Stimulated activated CD4-positive, alpha-beta T cell treated with anti-CD3 and anti-CD28 coated beads, Interleukin-1b, Interleukin-23, amount 100 ng/mL, for 48 hours (primary cell): Measurements from ENCODE around the gene HHAT.

ENCODE experiments used
- DNase-seq: peaks from one replicate; pipeline ENCODE4 v3.0.0-alpha.2; 2020

The HHAT gene

DNA sequence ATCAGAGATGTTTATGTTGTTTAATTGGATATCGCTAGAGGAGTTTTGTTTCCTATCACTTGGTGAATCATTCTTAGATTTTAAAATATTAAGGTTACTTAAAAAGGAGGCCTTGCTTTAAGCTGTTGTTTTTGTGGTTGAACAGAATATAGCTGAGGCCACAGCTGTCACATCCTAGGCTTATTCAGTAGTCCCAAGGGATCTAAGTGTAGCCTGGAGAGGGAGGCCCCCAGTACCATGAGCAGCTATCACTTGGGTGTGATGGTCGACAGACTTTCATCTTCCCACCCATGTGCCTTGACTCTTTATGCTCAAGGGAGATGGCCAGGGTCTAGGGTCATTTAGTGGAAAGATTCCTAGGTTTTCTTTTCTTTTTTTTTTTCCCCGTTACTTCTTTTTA, 278.7 kb downstream of the HHAT start:
- DNase-seq, result no peak

DNA sequence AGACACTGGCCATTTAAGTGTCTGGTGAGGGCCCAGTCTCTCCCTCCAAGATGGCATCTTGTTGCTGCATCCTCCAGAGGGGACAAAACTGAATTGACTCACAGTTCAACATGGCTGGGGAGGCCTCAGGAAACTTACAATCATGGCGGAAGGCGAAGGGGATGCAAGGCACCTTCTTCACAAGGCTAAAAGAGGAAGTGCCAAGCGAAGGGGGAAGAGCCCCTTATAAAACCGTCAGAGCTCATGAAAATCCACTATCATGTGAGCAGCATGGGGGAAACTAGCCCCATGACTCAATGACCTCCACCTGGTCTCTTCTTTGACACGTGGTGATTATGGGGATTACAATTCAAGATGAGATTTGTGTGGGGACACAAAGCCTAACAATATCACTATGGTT, 280.1 kb downstream of the HHAT start:
- no peak for DNase-seq

DNA sequence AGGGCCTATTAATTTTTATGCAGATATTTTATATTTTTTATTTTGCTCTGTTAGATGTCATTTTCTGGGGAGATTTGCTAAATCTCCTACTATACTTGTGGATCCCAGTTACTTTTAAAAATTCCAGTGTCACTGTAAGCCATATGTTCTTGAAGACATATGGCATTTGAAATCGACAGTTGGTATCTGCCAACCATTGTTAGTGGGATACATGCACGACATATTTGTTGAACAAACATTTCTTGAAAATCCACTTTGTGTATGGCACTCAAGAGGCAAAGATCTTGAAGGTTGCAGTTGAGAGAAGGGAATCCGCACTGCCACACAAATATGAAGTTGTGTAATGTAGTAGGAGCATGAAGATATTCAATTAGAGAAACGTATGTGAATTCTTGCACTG, 287.7 kb downstream of the HHAT start:
- no peak for DNase-seq

DNA sequence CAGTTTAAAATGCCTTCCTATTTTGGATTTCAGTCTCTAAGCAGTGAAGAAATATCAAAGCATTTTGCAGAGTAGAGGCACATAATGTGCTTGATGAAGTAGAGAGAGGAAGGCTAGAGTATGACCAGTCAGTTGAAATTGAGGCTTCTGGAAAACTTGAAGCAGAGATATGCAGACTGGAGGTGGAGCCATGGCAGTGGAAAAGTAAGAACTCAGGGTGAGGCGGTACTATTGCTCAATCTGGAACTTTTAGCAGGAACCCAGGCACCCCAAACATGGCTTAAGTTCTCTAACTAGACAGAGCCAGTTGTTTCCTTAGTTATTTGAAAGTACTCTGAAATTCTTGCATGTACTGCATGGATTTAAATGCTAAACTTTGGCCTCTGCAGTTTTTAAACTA, 288.6 kb downstream of the HHAT start:
- no peak for DNase-seq

DNA sequence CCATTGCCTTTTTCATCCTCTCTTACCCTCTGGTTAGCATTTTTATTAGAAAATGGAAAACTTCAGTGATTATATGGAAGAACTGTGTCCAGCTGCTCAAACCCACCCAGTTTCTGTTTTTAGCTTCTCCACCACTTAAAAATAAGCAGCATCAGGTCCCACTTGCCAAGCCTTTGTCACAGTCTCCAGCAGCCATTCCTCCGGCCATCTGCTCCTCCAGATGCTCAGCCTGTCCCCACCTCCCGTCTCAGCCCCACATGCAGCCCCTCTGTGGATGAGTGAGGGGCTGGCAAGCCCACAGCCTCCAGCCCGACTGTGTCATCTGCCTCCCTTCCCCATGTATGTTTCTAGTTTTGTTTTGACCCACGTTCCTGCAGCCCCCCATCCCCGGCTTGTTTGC, 289.7 kb downstream of the HHAT start:
- no peak for DNase-seq

DNA sequence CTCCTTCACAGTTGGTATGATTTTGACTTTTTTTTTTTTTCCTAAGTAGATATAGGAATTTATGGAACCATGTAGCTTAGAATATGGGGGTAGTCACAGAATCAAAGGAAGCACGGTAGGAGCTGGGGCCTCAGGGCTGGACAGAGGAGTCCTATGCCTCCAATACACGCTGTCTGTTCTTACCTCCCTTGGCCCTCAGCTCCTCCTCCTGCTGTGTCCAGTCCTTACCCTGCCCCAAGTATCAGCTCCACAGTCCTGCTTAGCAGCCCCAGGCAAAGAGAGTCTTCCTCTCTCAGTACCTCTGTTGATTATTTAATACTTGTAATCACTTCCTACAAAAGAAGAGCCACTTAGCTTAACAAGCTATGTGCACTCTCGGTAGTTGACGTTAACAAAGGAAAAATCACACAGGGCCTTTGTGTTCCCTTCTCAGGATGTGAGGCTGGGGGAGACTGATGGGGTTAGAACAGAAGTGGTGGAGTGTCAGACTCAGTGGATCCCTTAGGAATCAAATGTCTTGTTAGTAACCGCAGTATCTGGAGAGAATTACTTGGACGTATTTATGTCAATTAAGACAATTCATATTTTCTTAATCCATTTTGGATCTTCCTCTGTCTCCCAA, 292.3 kb downstream of the HHAT start:
- DNase-seq, result no peak

DNA sequence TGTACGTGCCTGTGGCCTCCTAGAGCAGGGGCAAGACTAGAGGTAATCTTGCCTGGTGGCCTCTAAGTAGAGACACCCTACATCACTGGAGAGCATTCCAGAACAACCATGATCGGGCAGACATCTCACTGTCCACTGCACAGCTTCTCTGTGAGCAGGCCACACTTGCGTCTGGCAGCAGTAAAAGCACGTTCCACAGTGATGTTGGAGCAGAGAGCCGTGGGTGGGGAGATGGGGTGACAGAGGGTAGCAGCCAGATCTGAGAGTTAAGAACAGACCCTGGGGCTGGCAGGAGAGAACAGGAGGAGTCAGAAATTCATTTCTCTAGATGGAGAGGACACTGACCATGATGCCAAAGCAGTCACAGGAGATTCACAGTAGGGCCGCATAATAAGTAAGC, 293.0 kb downstream of the HHAT start:
- no peak for DNase-seq

DNA sequence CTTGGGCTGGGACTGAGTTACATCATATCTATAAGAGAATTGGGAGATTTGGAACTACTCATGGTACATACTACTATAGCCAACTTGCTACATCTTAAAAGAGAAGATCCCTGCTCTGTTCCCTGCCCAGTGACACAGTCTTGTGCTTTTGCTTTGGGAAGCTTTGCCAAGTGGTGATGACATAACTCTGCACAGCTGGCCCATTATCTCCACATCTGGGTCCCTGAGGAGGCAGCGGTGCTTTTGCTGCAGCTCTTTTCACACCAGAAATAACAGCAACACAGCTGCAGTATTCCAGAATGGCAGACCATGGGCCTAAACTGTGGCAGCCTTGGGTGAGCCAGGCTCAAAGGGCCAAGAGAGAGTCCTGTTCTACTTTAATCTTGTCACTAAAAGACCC, 296.0 kb downstream of the HHAT start:
- no peak for DNase-seq

DNA sequence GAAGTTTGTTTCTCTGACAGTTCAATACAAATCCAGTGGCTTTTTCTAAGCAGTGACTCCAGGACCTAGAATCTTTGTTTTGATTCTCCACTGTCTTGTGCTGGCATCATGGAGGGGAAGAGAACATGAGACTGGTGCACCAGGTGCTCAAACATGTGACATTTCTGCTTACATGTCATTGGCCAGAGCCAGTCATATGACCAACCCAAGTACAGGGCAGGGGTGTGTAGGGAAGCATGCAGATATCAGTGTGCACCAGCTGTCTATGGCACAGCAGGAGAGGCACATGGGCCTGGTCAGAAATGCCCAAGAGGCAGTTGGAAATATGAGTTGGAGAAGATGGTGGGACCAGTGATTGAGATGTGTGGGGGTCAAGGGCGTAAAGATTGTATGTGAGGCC, 297.0 kb downstream of the HHAT start:
- no peak for DNase-seq

DNA sequence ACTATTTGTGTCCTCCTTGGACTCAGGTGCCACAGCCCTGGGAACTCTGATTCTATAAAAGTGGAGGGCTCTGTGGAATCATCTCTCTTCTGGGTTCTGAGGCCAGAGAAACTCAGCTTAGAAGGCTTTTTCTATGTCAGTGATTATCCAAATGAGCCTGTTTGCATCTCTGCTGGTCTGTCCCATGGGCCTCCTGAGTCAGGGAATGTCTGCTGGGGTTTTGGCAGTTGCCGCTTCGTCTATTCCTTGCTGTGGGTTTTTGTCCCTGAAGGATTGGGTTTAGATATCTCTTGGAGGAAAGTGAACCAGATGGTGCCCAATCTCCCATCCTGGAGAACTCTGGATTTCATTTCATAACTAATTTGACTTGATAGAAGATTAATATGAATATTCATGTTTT, 297.6 kb downstream of the HHAT start:
- no peak for DNase-seq

DNA sequence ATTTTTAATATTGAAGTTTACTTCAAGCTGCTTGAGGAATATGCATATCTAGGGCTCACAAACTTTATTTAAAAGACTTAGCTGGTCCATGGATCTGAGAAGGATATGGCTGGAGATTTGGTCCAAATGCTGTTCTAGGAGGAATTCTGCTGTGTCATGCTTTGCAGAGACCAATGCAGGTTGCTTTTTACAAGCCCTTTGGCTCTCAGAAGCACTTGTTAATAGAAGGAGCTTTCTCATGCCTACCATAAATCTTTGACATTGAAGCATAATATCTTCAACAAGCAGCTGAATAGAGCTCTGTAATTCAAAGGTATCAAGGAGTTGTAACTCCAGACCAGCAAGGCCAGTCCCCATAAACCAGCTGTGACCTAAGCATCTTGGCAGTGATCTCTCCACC, 299.1 kb downstream of the HHAT start:
- DNase-seq, result no peak

DNA sequence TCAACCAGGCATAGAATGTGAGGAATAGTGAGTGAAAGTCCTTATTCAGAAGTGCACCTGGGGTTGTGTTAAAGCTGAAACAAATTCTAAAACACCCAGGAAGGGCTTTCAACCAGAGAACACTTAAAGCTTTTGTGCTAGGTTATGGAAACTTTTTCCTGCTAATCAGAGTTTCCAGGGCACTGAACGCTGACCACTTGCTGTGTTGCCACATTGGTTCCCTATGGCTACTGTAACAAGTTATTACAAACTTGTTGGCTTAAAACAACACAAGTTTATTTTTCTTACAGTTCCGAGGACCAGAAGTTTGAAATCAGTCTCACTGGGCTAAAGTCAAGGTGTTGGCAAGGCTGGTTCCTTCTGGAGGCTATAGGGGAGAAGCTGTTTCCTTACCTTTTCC, 300.6 kb downstream of the HHAT start:
- DNase-seq, result no peak

DNA sequence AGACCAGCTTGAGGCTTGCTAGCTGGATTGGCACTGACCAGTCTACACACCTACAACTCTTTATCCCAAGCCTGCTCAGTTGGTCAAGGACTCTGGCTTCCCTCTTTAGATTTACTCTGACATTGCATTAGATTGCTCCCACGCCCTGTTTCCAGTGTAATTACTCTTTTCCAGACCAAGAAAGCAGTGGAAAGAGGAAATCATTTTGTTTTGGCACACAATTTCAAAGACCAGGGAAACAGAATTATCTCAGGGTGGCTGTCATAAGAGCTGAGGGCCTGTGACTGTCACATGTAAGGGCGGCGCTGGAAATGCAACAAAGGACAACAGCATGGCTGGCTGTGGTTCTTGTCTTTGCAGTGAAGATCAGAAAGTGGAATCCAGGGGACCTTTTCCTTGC, 302.7 kb downstream of the HHAT start:
- no peak for DNase-seq

DNA sequence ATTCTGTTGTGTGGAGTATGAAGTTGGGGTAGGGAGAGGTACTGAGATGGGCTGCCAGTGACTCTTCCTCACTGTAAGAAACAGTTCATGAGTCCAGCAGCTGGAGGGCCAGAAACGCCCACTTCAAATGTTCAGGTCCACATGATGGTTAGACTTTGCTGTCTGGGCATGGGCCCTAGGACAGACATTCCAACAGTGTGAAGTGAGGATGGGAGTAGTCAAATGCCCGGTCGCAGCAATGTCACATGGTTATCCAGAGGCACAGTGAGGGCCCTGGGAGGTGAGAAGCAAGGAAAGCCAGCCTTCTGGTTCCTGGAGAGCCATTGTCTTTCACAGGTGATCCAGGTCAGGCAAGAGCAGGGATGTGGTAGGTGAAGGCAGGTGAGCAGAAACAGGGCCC, 304.4 kb downstream of the HHAT start:
- DNase-seq, result no peak

DNA sequence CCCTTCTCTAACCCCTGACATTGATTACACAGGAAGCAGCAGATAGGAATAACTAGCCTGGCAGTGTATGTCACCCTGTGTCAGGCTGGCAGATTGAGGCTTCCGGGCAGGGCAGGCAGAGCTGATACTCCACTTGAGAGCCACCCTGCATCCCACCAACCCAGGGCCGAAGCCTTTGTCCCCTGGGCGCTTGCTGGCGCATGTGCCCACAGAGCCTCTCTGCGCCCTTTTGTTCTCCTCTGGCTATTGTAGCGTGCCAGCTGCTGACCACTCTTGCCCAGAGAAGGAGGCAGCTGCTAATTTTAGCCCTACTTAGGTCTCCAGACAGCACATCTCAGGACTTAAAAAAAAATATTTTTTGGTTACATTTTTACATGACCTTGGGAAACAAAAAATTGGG, 304.9 kb downstream of the HHAT start:
- DNase-seq, result no peak

DNA sequence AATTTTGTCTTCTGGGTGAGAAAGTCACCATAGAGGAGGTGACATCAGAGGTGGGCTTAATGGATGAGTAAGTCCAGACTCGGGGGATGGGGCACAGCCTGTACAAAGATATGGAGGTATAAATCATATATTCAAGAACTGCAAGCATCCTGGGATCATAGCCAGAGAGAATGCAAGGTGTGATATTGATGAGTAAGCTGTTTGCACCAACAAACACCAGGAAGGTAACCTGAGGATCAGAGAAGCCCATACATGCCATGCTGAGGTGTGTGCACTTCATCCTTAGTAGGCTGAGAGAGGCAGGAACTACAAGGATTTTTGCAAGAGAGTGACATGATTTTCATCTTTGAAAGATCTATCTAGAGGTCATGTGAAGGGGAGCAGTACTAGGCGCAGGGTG, 306.4 kb downstream of the HHAT start:
- no peak for DNase-seq

DNA sequence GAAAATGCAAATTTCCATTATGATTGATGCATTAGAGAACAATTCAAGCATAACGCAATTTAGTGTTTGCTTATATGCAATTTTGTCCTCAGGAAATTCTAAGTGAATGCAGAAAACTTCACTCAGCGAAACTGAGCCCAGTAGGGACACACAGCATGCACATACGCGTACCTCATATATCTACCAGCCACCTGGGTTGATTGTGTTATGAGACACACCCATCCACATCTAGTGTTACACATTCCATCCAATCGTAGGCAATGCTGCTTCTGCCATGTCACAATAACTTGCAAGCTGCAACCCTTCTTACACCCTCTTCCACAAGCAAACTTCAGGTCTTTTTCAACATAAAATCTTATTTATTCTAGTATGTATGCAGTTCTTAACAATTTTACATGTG, 312.9 kb downstream of the HHAT start:
- no peak for DNase-seq

DNA sequence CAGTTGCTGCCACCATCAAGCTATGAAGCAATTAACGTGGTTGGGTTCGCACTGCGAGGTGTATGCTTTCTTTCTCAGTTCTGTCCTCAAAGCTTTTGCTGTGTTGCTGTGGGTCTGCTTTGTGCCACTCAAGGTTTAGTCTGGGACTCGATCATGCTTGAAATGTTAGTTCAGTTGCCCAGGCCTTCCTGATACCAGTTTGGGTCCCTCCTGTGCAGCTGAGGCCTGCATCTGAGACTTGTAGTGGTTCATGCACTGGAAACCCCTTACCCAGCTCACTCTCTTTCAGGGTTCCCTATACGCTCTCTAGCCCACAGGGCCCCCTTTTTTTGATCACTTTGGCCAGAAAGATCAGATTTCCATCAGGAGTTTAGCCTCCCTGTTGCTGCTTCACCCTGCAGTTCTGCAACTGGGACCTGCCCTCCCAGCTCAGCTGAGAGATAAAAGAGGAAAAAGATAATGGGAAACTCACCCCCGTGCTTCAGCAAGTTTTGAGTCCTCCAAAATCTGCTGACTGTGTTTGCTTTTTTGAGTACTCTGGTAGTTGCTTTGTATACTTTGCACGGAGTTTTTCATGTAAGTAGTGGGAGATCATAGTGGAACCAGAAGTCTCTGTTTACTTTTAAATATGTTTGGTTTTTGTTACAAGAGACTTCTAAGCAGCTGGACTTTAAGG, 317.0 kb downstream of the HHAT start:
- no peak for DNase-seq

DNA sequence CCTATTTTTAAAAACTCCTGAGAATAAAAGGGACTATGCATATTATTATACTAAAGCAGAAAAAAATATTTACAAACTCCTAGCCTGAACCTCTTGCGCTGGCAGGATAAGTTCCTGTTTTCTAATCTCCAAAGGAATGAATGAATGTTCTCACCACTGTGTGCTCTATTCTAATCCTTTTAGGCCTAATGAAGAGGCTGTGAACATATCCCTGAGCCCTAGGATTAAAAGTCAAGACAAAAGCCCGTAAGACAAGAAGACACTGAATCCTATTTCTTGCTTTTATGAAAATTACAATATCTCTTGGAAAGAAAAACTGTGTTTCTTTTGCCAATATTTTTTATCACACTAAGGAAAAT, 317.5 kb downstream of the HHAT start:
- no peak for DNase-seq

DNA sequence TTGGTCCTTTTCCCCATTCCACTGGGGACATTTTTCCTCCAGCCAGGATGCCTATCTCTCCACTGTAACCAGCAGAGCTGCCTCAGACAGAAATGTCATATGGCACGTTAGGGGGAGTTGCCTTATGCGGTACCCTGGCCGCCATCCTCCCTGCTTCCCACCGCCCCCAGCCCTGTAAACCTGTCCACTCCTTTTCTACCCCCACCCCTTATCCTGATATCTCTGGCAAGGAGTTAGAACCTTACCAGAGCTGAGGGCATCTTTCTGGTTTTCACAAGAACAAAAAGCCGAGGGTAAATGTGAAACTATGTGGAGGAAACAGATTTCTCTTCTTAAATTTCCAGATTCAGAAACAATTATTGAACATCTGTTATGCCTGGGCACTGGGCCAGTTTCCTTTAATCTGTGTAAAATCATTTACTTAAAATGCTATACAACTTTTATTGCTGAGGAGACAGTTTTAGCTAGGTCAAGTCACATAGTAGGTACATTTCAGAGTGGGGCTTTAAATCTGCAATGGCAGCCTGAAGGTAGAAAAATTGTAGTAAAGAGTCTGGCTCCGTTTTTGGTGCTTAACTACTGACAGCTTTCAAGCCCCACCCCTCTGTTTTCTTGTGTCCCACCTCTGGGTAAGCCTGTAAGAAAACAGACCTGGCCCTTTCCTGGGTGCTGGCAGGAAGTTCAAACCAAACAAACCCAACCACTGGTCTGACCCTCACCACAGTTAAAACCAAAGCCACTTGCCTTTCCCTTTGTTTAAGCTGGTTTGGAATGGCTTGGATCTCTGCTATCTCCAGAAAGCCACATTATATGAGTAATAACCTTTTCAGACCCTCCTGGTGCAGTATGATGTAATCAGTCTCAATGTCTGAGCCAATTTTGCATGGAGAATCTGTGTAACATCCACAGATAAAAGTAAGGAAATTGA, 319.0 kb downstream of the HHAT start:
- DNase-seq, result no peak

DNA sequence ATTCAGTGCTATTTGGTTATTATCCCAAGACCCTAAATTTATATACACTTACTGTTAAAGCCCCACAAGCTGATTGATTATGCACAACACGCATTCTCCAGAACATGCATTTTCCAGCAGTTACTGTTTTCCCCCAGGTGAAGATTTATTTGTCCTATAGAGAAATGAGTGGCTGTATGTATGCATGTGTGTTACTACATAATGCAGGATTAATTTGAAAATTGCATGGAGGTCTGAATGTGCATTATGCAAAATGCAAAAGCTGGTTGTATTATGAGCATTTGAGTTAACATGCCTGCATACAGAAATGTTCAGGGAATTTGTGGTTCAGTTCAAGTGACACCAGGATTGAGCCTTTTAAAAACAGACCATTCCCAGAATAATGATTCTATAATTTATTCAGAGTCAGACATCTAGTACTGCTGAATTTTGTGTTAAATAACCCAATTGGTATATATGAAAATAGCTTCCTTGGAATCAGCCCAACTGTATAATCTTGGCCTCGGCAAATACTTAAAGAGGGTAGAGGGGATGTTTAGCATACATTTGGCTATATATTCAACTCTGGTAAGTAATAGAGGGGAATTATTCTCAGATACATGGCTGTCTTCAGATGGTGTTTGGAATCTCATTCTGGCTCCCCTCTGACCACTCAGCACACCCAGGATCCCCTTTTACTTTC, 320.0 kb downstream of the HHAT start:
- no peak for DNase-seq

DNA sequence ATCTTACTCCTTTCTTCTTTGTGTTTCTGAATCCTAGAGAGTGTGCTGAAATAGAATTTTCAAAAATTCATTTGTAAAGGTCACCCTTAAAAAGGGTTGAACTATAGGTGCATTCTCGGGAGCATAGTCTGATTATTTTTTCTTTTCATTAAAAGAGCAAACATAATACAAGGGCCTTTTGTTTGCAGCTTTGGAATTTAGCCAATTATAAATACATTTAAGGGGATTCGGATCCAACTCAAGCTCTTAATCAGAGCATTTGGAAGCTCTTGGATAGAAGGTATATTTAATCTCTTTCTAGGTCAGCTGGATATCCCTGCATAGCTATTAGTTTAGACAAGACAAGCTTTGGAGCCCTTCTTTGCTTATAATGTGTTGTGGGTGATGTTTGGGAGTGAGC, 321.7 kb downstream of the HHAT start:
- no peak for DNase-seq

DNA sequence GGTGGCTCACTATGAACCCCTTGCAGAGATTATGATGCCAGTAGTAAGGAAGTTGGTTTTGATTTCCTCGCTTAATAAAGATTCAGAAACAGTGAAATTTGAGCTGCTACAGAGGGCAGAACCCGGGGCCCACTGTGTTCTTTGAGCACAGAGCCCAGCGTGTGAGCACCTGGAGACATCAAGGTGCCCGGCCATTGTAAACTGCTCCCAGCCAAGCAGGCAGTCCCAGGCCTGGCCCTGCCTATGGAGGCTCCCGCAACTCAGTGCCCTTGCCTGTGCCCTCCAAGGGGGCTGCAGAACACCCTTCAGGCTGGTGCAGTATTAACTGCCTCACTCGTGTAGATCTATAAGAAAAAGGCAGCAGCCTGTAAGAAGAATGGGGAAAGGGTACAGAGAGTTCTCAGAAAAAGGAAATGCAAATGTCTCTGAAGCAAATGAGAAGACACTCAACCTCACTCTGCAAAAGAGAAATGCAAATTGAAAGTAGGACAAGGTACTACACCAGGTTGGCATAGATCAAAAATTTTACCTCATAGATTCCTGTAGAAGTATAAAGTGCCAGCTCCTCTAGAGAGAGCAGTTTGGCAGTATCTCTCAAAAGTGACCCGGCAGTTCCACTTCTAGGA, 323.7 kb downstream of the HHAT start:
- DNase-seq, result no peak
